Smooth muscle cell (in vitro differentiated cells): ENCODE data around the gene ZFAND3. TPM values are rescaled to one million over a fixed set of nuclear protein-coding genes. Genes with fewer than 3 reads are reported as not detected.
"Not testable (repeated sequence)": the region's sequence is repeated elsewhere in the genome, so short reads cannot be mapped to it uniquely, and the experiment has no call there.

Source experiments
- DNase-seq: peaks from one replicate; lab custom pipeline; 2025; ENCODE audit not compliant: unreplicated experiment; lab: John Stamatoyannopoulos, UW
- H2AFZ ChIP-seq: fragments of 200-600 bp; sonication (generic); 2 replicates; pipeline ENCODE4 v1.6.0; 2016; ENCODE audit warnings: antibody characterized with exemption, low read depth, mild to moderate bottlenecking
- H3F3A ChIP-seq: fragments of 200-600 bp; sonication (generic); 2 replicates; pipeline ENCODE4 v1.6.0; 2017; ENCODE audit warnings: antibody characterized with exemption, low read depth
- H3K27ac ChIP-seq: fragments of 200-600 bp; sonication (generic); 2 replicates; pipeline ENCODE4 v1.5.1; 2016; ENCODE audit warnings: low read depth, mild to moderate bottlenecking
- H3K27me3 ChIP-seq: fragments of 200-600 bp; sonication (generic); 2 replicates; pipeline ENCODE4 v1.6.1; 2016; ENCODE audit warnings: low read depth, mild to moderate bottlenecking
- H3K36me3 ChIP-seq: fragments of 200-600 bp; sonication (generic); 2 replicates; pipeline ENCODE4 v1.5.1; 2016; ENCODE audit warnings: low read depth
- H3K4me1 ChIP-seq: fragments of 200-600 bp; sonication (generic); 2 replicates; pipeline ENCODE4 v1.5.1; 2016; ENCODE audit warnings: low read depth
- H3K4me2 ChIP-seq: fragments of 200-600 bp; sonication (generic); 2 replicates; pipeline ENCODE4 v1.6.0; 2016; ENCODE audit warnings: mild to moderate bottlenecking
- H3K4me3 ChIP-seq: fragments of 200-600 bp; sonication (generic); 2 replicates; pipeline ENCODE4 v1.5.1; 2016; ENCODE audit warnings: mild to moderate bottlenecking
- H3K79me2 ChIP-seq: fragments of 200-600 bp; sonication (generic); 2 replicates; pipeline ENCODE4 v1.6.0; 2016; ENCODE audit warnings: low read depth, mild to moderate bottlenecking
- H3K9ac ChIP-seq: fragments of 200-600 bp; sonication (generic); 2 replicates; pipeline ENCODE4 v1.6.0; 2016; ENCODE audit warnings: low read depth
- H3K9me3 ChIP-seq: fragments of 200-600 bp; sonication (generic); replicated peaks from 2 replicates; pipeline ENCODE4 v1.5.1; 2016; ENCODE audit warnings: low read depth
- H4K20me1 ChIP-seq: fragments of 200-600 bp; sonication (generic); 2 replicates; pipeline ENCODE4 v1.6.0; 2016; ENCODE audit warnings: low read depth
- WGBS: methylation state at CpG from one replicate; pipeline ENCODE4 v1.1.7; 2016; ENCODE audit warnings: low lambda C conversion rate; 5-methylcytosine and 5-hydroxymethylcytosine counted together
- polyA plus RNA-seq: library from polyadenylated mRNA; unstranded; fragments of >200 nt; fragmentation: Nextera tagmentation; extraction: Ambion mirVana; gene quantifications from 2 replicates; pipeline ENCODE4 v1.2.1, GENCODE V29; 2016
- total RNA-seq: library from RNA; depleted of rRNA; stranded (reverse); fragments of >200 nt; gene quantifications from 2 replicates; pipeline ENCODE4 v1.2.3, GENCODE V29; 2014
- TF ChIP-seq, protein P1 (sequence below): fragments of 200-600 bp; sonication (generic); IDR thresholded peaks from 2 replicates; pipeline ENCODE4 v1.5.1; 2017; ENCODE audit warnings: borderline replicate concordance, mild to moderate bottlenecking, antibody characterized with exemption; ENCODE audit not compliant: insufficient read depth, poor library complexity, severe bottlenecking

ZFAND3 gene
- total and polyA plus RNA-seq, 2 experiments from 2014 or later, result 27.6 to 40.5 TPM

GRCh38 chr6:37988696-37989095 lies 169.2 kb downstream of the ZFAND3 start:
- no peaks in the 10 kb centered on the region for H3K9me3 ChIP-seq
- H3K27ac ChIP-seq, result peak overlapping the region; percentile 59
- H3K36me3 ChIP-seq, result no peaks in the 10 kb centered on the region
- H3K27me3 ChIP-seq, result no peaks in the 10 kb centered on the region
- no peak overlapping the region for H3K9ac ChIP-seq
- H3K4me3 ChIP-seq, result no peak overlapping the region
- TF ChIP-seq, protein P1, sequence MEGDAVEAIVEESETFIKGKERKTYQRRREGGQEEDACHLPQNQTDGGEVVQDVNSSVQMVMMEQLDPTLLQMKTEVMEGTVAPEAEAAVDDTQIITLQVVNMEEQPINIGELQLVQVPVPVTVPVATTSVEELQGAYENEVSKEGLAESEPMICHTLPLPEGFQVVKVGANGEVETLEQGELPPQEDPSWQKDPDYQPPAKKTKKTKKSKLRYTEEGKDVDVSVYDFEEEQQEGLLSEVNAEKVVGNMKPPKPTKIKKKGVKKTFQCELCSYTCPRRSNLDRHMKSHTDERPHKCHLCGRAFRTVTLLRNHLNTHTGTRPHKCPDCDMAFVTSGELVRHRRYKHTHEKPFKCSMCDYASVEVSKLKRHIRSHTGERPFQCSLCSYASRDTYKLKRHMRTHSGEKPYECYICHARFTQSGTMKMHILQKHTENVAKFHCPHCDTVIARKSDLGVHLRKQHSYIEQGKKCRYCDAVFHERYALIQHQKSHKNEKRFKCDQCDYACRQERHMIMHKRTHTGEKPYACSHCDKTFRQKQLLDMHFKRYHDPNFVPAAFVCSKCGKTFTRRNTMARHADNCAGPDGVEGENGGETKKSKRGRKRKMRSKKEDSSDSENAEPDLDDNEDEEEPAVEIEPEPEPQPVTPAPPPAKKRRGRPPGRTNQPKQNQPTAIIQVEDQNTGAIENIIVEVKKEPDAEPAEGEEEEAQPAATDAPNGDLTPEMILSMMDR, result no peak
- peak overlapping the region; percentile 44 for H3K4me2 ChIP-seq
- peaks cover 4% of the 10 kb centered on the region for H3F3A ChIP-seq
- WGBS, result 68% methylated on average over 3 of the region's 3 CpGs
- H3K79me2 ChIP-seq, result peaks cover 92% of the 10 kb centered on the region
- DNase-seq, result no peak
- H3K4me1 ChIP-seq, result peaks cover 41% of the 10 kb centered on the region
- peaks cover 100% of the 10 kb centered on the region for H4K20me1 ChIP-seq
- H2AFZ ChIP-seq, result no peak overlapping the region

- no peak for DNase-seq
- peaks cover 91% of the 10 kb centered on the region for H3K79me2 ChIP-seq
- H3F3A ChIP-seq, result peaks cover 4% of the 10 kb centered on the region
- H3K4me2 ChIP-seq, result peak overlapping the region; percentile 52
- H4K20me1 ChIP-seq, result peaks cover 100% of the 10 kb centered on the region
- no peaks in the 10 kb centered on the region for H3K9me3 ChIP-seq
- no peak overlapping the region for H2AFZ ChIP-seq
- H3K4me1 ChIP-seq, result peaks cover 49% of the 10 kb centered on the region
- H3K27ac ChIP-seq, result peak overlapping the region; percentile 87
- TF ChIP-seq, protein P1, result no peak
- no peaks in the 10 kb centered on the region for H3K27me3 ChIP-seq
- no peaks in the 10 kb centered on the region for H3K36me3 ChIP-seq
- H3K4me3 ChIP-seq, result no peak overlapping the region
- peak overlapping the region; percentile 55 for H3K9ac ChIP-seq
- WGBS, result 32% methylated on average over 6 of the region's 6 CpGs
Observed at GRCh38 chr6:37990762-37991525, 171.4 kb downstream of the ZFAND3 start.

- WGBS, result 91% methylated on average over 2 of the region's 2 CpGs
- no peaks in the 10 kb centered on the region for H3K27me3 ChIP-seq
- peaks cover 38% of the 10 kb centered on the region for H3K4me1 ChIP-seq
- H3K4me3 ChIP-seq, result no peak overlapping the region
- no peaks in the 10 kb centered on the region for H3F3A ChIP-seq
- H4K20me1 ChIP-seq, result peaks cover 100% of the 10 kb centered on the region
- no peak overlapping the region for H3K9ac ChIP-seq
- no peak overlapping the region for H2AFZ ChIP-seq
- TF ChIP-seq, protein P1, result no peak
- no peaks in the 10 kb centered on the region for H3K9me3 ChIP-seq
- peaks cover 91% of the 10 kb centered on the region for H3K79me2 ChIP-seq
- no peak overlapping the region for H3K27ac ChIP-seq
- no peak for DNase-seq
- no peaks in the 10 kb centered on the region for H3K36me3 ChIP-seq
- no peak overlapping the region for H3K4me2 ChIP-seq
Observed at GRCh38 chr6:37992749-37993148, 173.2 kb downstream of the ZFAND3 start.

DNA sequence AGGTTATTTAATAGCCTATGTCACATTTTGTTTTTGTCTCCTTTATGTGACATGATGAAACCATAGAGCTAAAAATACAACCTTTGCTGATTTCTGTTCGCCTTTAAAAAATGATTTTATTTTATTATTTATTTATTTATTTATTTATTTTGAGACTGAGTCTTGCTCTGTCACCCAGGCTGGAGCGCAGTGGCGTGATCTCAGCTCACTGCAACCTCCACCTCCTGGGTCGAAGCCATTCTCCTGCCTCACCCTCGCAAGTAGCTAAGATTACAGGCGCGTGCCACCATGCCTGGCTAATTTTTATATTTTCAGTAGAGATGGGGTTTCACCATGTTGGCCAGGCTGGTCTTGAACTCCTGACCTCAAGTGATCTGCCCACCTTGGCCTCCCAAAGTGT lies 173.7 kb downstream of the ZFAND3 start:
- H3K9me3 ChIP-seq, H3K4me3 ChIP-seq, H2AFZ ChIP-seq, H3K36me3 ChIP-seq, DNase-seq, H3K9ac ChIP-seq, H3K27ac ChIP-seq, H3K4me2 ChIP-seq, H3F3A ChIP-seq, H3K27me3 ChIP-seq: not testable (repeated sequence)
- WGBS, result 98% methylated on average over 7 of the region's 7 CpGs
- H4K20me1 ChIP-seq, result peaks cover 100% of the 10 kb centered on the region
- H3K4me1 ChIP-seq, result peaks cover 35% of the 10 kb centered on the region
- H3K79me2 ChIP-seq, result peaks cover 91% of the 10 kb centered on the region
